GM18498 (cell line): Measurements from ENCODE around the gene POLR3A.

Experiments used
- ATAC-seq: cut with Tn5 transposase; IDR thresholded peaks from one replicate; pipeline ENCODE4 v1.9.1; 2021; ENCODE audit warnings: mild to moderate bottlenecking, moderate library complexity; ENCODE audit not compliant: unreplicated experiment

The POLR3A gene

DNA sequence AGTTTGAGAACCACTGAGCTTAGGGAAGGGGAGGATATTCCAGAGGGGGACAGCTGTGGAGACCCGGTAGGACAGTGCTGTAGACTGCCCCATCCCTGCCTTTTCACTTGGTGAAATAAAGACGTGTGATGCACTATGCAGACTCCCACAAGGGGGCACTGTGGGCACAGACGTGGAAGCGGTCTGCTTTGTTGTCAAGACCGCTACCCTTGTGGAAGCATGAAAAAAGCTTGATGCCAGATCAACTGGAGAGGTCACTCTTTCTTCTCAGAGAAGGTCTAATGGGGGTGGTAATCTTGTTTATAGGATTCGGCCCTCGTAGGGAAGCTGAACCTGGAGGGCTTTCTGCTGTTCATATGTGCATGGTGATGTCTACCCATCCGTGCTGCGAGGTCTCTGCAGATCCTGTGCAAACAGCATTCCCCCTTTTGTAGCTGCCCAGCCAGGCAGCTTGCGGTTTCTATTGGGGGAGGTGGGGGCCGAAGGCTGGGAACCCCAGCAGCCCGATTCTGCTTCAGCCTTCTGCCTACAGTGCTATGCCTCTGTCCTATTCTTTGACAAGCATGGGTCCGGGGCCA lies 18.1 kb upstream of the POLR3A start:
- ATAC-seq: peak; percentile 51

DNA sequence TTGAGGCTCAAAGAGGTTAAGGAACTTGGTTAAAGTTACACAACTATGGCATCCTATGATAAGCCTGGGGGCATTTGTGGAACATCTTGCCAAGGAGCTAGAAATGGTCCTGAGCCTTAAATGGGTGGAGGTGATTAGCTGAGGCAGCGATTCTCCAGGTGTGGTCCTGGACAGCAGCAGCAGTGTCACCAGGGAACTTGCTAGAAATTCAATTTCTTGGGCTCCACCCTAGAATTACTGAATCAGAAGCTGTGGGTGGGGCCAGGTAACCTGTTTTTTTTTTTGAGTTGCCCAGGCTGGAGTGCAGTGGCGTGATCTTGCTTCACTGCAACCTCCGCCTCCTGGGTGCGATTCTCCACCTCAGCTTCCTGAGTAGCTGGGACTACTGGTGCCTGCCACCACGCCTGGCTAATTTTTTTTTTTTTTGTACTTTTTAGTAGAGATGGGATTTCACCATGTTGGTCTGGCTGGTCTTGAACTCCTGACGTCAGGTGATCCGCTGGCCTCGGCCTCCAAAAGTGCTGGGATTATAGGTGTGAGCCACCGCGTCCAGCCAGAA lies 17.5 kb upstream of the POLR3A start:
- ATAC-seq: no peak

DNA sequence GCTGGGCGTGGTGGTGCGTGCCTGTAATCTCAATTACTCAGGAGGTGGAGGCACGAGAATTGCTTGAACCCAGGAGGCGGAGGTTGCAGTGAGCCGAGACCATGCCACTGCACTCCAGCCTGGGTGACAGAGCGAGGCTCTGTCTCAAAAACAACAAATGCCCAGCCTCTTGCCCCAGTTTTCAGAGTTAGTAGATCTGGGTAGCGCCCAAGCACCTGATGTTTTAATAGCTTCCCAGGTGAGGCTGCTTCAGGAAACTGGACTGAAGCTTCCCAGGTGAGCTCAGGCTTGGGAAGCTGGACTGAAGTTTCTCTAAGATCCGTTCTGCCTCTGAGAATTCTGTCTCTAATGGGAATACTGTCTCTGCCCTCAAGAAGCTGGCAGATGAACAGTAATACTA lies 16.5 kb upstream of the POLR3A start:
- no peak for ATAC-seq

DNA sequence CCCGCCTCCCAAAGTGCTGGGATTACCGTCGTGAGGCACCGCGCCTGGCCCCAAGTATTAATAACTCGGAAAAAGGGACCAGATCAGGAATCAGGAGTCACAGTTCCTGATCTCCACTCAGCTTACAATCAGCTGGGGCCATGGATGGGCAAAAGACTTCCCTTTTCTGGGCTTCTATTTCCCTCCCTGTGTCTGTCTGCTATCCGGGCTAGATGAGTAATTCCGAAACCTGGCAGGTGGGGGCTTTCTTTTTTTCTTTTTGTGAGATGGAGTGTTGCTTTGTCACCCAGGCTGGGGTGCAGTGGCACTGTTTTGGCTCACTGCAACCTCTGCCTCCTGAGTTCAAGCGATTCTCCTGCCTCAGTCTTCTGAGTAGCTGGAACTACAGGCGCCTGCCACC lies 15.9 kb upstream of the POLR3A start:
- ATAC-seq: peak; percentile 67

DNA sequence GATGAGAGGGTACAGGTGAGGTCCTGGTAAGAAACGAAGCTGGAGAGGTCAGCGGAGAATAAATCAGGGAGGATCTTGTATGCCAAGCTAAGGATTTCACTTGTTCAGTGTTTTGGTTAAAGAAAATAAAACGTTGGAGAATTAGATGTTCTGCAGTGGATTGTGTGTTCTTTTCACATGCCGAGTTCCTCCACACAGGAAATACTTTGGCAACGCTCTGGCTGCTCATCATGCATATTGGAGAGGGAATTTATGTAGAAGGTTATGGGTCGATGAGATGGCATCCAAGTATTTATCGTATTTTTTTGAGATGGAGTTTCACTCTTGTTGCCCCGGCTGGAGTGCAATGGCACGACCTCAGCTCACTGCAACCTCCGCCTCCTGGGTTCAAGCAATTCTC lies 15.4 kb upstream of the POLR3A start:
- ATAC-seq: no peak

DNA sequence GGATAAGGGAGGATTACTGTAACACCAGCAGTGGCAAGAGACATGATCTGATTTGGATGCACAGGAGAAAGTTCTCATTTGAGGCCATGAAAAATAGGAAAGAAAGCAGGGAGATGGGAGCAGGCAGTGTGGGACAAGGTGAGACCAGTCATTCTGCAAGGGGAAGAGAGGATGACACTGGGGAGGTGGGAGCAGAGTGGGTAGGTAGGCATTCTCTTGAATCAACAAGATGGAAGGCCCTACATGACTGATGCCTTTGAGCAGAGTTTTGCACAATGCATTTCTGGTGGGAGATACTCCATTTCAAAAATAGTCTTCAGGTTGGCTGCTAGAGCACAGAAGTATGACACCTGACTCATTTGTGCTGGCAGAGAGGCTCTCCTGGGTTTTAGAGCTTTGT lies 14.9 kb upstream of the POLR3A start:
- no peak for ATAC-seq

DNA sequence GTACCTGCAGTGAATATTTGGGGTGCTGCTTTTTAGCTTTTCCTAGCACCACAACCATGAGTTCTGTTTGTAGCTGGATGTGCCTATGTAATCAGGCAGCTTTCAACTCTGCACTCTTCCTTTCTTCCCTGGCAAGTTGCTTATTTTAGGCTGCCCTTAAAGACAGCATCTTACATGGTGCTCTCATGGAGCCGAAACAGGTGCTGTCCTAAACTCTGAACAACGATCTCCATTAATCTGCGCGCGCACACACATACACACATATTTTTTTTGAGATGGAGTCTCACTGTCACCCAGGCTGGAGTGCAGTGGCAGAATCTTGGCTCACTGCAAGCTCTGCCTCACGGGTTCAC lies 13.4 kb upstream of the POLR3A start:
- ATAC-seq: no peak

DNA sequence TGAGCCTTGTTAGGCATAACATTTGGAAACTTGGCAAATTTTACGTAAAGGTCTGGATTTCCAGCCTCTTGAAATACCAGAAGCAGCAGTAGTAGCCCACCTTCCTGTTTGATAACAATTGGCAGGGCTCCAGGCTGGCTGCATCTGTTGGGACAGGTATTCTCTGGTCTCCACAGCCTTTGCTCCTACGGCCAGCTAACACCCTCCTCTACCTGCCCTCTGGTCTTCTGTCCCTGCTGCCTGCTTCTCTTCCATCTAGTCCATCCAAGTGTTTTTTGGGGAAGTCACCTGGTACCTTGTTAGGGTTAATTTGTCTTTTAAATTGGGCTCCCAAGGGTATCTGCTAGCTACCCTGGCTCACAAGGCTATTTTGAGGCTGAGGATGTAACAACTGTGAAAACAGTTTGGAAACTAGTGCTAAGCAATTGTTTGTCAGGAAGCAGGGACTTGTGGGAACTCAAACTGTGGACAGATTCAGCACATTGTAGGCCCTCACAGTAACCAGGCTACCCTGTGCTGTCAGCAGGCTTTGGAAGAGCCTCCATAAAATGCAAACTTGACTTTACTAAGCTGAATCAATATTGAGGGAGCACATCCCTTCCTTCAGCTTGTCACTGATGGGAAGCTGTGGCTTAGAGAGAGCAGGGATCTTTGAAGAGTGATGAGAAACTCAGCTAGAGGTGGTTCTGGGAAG lies 12.9 kb upstream of the POLR3A start:
- ATAC-seq: no peak

DNA sequence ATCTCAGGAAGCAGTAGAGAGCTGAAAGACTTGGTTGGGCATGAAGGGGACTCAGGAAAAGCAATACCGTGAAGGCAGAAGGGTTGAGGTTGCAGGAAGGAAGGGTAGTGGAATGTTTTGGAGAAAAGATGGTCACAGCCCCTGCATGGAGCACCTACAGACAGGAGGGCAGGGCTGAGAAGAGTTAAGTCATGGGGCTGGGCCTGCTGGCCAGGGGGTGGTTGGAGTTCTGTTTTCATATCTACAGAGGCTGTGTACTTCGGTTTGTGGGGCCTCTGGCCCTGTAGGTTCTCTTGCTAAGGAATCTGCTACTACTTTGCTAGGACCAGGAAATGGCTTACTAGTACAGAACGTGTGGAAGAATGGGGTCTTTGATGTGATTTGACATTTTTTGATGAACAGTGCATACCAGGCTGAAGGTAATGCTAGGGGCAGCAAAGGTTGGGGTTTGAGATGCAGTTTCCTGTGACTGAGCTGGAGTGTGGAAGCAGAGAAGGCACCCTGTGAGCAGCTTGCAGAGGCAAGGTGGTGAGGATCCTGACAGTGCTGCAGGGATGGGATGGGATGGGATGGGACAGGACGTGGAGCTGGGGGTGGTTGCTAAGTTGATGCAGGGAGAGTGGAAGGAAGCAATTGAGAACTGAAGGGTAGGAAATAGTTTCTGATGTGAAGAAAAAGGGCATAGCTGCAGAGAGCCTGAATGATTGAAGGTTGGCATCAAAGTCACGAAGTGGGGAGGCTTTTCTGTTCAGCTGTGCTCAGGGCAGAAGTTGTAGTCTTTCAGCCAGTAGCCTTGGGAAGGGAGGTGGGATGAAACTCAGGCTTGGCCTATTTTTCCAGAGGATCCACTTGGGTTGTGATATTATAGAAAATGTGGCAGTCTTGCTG lies 12.1 kb upstream of the POLR3A start:
- no peak for ATAC-seq

DNA sequence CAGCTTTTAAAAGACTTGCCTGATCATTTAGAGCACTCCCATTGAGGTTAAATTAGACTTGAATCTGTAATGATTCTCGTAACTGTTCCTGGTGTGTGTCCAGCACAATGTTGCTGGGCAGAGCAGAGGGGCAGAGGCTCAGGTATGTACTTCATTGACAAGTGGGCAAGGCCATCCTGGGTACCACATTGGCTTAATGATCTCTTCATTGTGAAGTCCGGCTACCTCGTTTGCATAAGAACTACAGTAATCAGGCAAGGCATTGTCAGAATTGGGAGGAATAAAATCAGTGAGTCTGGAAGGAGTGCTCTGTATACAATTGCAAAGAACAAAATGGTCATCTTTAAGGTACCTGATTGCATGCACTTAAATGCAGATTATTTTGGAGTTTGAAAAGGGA lies 10.4 kb upstream of the POLR3A start:
- ATAC-seq: no peak

DNA sequence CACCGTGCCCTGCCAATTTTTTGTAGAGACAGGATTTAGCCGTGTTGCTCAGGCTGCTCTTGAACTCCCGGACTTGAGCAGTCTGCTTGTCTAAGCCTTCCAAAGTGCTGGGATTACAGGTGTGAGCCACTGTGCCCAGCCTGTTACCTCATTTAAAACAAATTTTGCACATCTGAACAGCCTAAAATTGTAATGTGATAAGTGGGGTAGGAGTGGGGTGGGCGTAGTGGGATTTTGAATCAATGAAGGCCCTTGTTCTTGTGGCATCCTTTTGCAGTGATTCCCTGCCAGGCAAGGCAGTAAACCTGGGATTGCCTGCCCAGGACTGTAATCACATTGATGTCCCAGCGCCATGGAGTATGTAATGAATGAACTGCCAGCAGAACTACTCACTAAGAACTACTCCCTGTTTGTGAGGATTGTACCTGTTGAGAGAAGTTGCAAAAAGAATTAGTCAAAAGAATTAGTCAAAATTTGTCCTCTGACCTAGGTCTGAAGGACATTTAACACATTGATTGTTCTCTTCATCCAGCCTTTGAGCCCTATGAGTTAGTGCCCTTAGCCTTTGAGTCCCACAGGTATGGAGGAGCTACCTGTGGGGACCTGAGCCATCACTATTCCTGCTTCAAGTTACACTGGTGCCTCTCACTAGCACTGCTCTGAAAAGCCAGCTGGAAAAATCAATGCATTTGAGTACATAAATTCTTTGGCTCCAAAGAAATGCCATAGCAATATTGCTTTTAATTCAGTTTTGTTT lies 9.7 kb upstream of the POLR3A start:
- ATAC-seq: no peak

DNA sequence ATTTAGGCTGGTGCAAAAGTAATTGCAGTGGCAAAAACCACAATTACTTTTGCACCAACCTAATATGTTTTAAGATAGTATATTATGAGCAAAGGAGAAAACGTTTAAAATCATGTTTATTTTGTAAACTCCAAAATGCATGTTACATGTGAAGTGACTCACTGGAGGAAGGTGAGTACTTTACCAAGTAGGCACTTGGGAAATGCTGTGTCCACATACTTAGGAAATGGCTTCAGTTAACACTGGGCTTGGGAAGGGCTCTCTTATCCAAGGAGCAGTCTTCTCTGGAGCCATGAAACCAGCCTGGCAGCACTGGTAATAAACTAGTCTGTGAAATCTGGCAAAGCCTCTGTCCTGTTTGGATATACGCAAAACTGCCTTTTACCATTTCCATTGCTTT lies 8.8 kb upstream of the POLR3A start:
- no peak for ATAC-seq

DNA sequence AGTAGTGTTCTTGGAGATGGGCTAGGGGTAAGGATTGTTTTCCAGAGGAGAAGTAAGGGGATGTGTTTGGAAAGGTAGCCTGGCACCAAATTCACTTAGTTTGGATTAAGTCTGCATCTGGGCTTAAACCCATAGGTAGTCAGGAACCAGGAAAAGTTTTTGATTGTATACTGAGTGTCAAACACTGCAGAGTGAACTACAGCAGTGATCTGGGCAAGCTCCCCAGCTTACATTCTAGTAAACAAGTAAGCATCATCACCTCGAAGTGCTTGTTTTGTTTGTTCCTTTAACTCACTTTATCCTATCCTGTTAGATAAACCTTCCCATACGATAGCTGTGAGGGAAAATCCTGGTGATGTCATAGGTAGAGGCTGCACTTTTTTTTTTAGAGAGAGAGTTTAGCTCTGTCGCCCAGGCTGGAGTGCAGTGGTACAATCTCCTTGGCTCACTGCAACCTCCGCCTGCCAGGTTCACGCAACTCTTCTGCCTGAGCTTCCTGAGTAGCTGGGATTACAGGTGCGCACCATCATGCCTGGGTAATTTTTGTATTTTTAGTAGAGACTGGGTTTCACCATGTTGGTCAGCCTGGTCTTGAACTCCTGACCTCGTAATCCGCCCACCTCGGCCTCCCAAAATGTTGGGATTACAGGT lies 6.7 kb upstream of the POLR3A start:
- no peak for ATAC-seq

DNA sequence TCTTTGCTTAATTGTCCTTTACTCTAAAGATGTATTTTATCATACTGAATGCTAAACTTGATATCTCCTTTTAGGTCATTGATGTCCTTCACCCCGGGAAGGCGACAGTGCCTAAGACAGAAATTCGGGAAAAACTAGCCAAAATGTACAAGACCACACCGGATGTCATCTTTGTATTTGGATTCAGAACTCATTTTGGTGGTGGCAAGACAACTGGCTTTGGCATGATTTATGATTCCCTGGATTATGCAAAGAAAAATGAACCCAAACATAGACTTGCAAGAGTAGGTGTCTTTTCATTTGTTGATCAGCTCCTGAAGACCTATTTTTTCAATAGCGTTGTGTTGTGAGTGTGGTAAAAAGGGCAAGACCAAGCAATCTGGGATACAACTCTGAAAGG lies 6.1 kb upstream of the POLR3A start:
- ATAC-seq: no peak

DNA sequence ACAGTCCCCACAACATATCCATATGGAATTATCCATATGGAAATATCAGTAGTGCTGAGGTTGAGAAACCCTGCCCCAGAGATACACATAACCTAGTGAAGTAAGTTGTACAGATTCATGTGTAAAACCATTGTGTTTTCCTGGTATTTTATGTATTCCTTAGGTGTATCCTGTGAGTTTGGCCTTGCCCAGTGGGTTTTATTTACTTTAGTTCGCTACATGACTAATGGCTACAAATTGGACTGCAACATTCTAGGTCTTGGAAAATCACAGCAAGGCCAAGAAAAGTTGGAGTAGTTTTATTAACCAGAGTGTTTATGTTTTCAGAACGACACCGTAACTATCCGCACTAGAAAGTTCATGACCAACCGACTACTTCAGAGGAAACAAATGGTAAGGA lies 5.7 kb upstream of the POLR3A start:
- ATAC-seq: no peak

DNA sequence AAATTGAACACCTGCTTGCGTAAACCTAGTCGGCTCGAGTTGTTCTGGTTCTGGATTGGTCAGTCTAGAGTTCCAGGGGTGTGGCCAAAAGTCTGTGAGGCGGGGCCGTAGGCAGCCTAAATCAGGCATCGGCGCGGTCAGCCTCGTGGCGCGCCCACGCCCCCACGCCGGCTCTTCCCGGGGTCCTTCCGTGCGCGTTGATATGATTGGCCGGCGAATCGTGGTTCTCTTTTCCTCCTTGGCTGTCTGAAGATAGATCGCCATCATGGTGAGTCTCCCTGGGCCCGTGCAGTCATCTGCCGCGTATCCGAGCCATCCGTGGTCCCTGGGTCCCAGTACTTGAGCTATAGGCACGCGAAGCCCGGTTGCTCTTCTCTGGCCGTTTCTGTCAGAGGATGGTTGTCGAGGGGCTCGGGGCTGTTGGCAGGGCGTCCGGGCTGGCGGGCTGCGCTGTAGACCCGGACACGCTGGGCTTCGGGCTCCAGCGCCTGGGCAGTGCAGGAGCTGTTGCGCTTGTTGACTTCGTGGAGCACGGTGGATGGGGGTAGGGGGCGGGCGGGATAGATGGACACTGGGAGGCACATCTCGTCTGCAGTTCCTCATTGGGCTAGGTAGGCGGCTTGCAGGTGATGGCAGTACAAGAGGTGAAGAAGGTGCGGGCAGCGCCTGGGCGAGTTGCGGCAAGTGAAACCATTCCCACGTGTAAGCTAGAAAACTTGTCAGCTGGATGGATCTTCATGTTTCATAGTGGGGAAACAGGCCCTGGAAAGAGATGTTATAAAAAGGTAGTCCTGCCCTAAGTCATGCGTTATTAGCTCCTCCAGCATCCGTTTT lies 4.5 kb upstream of the POLR3A start, which contains the start of gene RPS24:
Gene RPS24, plus strand, starts transcription at position 227 of the 834 bp plus-strand sequence. Its CDS starts 39 bp downstream, at position 266.
- peak; percentile 83 for ATAC-seq

DNA sequence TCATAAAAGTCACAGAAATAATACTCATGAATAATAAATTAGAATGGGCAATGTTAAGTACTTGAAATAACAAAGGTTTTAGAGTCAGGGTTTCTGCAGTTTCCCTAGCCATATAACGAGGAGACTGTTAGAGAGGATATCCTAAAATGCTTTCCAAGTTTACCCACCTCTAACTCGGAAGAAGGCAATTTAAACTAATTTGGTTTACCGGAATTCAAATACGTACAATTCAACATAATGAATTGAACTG lies 4.0 kb upstream of the POLR3A start:
- no peak for ATAC-seq

DNA sequence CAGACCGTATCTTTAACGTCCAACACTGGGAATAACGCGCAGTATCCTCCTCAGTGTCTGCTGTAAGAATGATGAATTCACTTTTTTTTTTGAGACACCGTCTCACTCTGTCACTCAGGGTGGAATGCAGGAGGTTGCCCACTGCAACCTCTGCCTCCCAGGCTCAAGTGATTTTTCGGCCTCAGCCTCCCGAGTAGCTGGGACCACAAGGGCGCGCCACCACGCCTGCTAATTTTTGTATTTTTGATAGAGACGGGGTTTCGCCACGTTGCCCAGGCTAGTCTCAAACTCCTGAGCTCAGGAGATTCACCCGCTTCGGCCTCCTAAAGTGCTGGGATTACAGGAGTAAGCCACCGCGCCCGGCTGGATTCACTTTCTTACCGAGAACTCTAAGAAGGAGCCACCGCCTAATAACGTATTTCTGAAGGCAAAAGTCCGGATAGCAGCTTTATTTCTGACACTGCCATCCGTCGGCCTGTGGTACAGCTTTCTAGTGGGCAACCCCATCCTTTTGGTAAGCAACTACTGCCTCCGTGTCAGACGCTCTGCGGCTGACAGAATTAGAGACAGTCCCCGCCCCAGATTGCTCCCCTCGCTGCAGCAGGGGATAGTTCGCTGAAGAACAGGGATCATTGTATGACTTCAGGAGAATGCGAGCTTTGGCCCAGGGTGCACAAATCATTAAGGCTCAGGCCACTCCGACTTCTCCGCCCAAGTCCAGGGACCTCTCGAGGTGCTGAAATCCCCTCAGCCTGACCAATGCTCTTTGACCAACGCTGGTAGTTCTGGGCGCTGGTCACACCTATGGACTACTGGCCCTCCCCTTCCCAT lies 662 bp downstream of the POLR3A start:
- ATAC-seq: peak; percentile 4
